Endothelial cell (in vitro differentiated cells): ENCODE results near the gene MEF2C. TPM values are rescaled to one million over a fixed set of nuclear protein-coding genes. Genes with fewer than 3 reads are reported as not detected.

ENCODE experiments used
- DNase-seq: peaks from one replicate; pipeline ENCODE4 v3.0.0; 2021; ENCODE audit warnings: low spot score
- H3K27ac Mint-ChIP-seq: one replicate; pipeline ENCODE4 v1.8.0; 2021; ENCODE audit warnings: mixed read lengths, inconsistent platforms; ENCODE audit not compliant: unreplicated experiment
- H3K27me3 Mint-ChIP-seq: one replicate; pipeline ENCODE4 v1.8.0; 2021; ENCODE audit warnings: mild to moderate bottlenecking, moderate library complexity, mixed read lengths, inconsistent platforms; ENCODE audit not compliant: unreplicated experiment
- H3K36me3 Mint-ChIP-seq: one replicate; pipeline ENCODE4 v1.8.0; 2021; ENCODE audit warnings: mild to moderate bottlenecking, low read depth, mixed read lengths, inconsistent platforms; ENCODE audit not compliant: unreplicated experiment
- H3K4me1 Mint-ChIP-seq: one replicate; pipeline ENCODE4 v1.8.0; 2021; ENCODE audit warnings: mild to moderate bottlenecking, mixed read lengths, inconsistent platforms; ENCODE audit not compliant: unreplicated experiment
- H3K4me3 Mint-ChIP-seq: one replicate; pipeline ENCODE4 v1.8.0; 2021; ENCODE audit warnings: mild to moderate bottlenecking, mixed read lengths, inconsistent platforms; ENCODE audit not compliant: unreplicated experiment
- H3K9me3 Mint-ChIP-seq: one replicate; pipeline ENCODE4 v1.8.0; 2021; ENCODE audit warnings: mixed read lengths, inconsistent platforms; ENCODE audit not compliant: unreplicated experiment
- total RNA-seq: library from RNA; stranded (reverse); fragmentation: NEBNext Ultra II Directional; extraction: Animal tissue kit (Norgen Biotek cat#: 25700); gene quantifications from one replicate; pipeline ENCODE4 v1.2.1, GENCODE V29; 2021; ENCODE audit not compliant: unreplicated experiment
- TF ChIP-seq, protein P1 (sequence below): fragments of 200-600 bp; sonication (generic); IDR thresholded peaks from one replicate; pipeline ENCODE4 v1.5.0; 2021; ENCODE audit warnings: antibody characterized with exemption; ENCODE audit not compliant: unreplicated experiment

The MEF2C gene
- total RNA-seq, 1 donor from 2014 or later, result 134 TPM

DNA sequence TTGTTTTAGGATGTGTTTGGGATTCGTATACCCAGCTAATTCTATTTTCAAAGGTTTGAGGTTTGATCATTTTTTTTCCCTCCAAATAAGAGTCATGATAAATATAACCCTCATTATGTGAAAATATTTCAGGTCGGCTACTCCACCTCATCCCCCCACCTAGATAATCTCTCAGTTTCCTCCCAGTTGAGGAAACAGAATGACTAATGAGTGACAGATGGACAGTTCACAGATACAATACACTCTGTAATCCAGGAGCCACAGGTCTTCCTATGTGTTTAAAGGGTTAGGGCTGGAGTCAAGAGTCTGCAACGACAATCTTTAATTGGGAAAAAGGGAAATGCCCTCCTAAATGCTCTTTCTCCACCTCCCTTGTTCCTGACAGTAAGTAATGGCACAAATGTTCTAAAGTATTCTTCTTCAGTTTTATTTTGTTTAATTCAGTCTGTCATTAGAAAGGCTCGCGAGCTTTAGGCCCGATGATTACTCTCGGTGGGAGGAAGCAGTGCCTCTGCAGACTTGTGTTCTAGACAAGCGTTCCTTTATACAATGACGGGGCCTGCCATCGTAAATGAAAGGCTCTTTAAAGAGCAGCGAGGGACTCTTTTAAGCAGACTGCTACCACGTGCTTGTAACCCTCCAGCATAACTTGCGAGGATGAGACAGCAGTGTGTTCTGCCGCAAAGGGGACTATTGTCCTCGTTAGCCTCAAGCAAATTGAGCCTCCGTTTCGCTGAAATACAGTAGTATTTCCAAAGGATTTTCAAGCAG lies 69.0 kb downstream of the MEF2C start:
- Mint-ChIP-seq H3K9me3 (no peaks in the 10 kb centered on the region), H3K36me3 (peaks cover 4% of the 10 kb centered on the region), H3K4me3 (peak overlapping the region; percentile 34), H3K27me3 (peaks cover 4% of the 10 kb centered on the region), H3K4me1 (peaks cover 70% of the 10 kb centered on the region), H3K27ac (peak overlapping the region; percentile 99)
- DNase-seq, result no peak
- TF ChIP-seq, protein P1, sequence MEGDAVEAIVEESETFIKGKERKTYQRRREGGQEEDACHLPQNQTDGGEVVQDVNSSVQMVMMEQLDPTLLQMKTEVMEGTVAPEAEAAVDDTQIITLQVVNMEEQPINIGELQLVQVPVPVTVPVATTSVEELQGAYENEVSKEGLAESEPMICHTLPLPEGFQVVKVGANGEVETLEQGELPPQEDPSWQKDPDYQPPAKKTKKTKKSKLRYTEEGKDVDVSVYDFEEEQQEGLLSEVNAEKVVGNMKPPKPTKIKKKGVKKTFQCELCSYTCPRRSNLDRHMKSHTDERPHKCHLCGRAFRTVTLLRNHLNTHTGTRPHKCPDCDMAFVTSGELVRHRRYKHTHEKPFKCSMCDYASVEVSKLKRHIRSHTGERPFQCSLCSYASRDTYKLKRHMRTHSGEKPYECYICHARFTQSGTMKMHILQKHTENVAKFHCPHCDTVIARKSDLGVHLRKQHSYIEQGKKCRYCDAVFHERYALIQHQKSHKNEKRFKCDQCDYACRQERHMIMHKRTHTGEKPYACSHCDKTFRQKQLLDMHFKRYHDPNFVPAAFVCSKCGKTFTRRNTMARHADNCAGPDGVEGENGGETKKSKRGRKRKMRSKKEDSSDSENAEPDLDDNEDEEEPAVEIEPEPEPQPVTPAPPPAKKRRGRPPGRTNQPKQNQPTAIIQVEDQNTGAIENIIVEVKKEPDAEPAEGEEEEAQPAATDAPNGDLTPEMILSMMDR, result no peak

DNA sequence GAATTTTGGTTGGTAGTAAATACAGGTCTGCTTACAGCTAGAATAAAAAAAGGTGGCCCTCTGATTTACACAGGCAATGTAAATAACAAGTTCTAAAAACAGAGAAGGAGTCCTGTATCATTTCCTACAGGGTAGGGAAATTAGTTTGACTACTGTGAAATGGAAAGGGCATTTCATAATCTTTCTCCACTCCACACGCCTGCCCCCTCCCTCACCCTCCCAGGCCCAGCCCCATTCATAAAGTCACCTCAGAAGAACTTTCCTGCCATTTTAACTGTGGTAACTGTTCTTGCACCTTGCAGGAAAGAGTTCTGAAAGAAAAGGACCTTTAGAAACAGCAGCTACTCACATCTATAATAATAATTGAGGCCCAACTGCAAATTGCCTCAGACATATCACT lies 69.7 kb downstream of the MEF2C start:
- peaks cover 63% of the 10 kb centered on the region for H3K4me1 Mint-ChIP-seq
- no peak for DNase-seq
- no peak overlapping the region for H3K4me3 Mint-ChIP-seq
- H3K27me3 Mint-ChIP-seq, result peaks cover 4% of the 10 kb centered on the region
- H3K27ac Mint-ChIP-seq, result peak overlapping the region; percentile 99
- TF ChIP-seq, protein P1, result no peak
- no peaks in the 10 kb centered on the region for H3K9me3 Mint-ChIP-seq
- peaks cover 4% of the 10 kb centered on the region for H3K36me3 Mint-ChIP-seq

DNA sequence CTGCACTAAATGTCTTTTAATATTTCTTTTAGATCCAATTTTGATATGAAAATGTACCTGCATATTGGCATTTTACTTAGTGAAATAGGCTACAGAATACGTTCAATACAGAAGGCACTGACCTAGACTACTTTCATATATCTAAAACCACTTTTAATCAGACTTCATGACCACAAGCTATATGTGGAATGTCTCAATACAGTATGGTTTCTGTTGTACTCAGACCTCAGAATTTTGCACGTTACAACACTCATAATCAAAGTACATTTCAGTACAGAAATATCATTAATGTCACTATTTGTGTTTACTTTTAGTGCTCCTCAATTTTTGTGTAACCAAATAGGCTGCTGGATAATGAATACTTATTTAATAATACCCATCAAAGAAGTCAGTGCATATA lies 74.8 kb downstream of the MEF2C start:
- peaks cover 44% of the 10 kb centered on the region for H3K4me1 Mint-ChIP-seq
- H3K4me3 Mint-ChIP-seq, result no peak overlapping the region
- TF ChIP-seq, protein P1, result no peak
- peaks cover 14% of the 10 kb centered on the region for H3K36me3 Mint-ChIP-seq
- peaks cover 1% of the 10 kb centered on the region for H3K27me3 Mint-ChIP-seq
- H3K27ac Mint-ChIP-seq, result no peak overlapping the region
- DNase-seq, result no peak
- H3K9me3 Mint-ChIP-seq, result no peaks in the 10 kb centered on the region

DNA sequence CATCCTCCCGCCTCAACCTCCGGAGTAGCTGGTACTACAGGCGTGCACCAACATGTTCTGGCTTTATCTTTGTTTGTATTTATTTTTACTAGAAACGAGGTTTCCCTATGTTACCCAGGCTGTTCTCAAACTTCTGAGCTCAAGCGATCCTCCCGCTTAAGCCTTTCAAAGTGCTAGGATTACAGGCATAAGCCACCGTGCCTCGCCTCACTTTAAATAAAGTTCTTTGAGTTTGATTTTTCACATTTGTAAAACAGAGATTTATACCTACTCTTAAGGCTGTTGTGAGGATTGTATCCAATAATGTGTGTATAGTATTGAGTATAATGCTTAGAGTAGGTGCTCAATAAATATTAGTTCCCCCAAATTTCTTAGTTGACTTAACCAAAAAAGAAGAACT lies 75.7 kb downstream of the MEF2C start:
- peaks cover 37% of the 10 kb centered on the region for H3K4me1 Mint-ChIP-seq
- TF ChIP-seq, protein P1, result no peak
- no peaks in the 10 kb centered on the region for H3K9me3 Mint-ChIP-seq
- H3K27ac Mint-ChIP-seq, result no peak overlapping the region
- DNase-seq, result no peak
- H3K4me3 Mint-ChIP-seq, result no peak overlapping the region
- H3K36me3 Mint-ChIP-seq, result peaks cover 22% of the 10 kb centered on the region
- H3K27me3 Mint-ChIP-seq, result no peaks in the 10 kb centered on the region

DNA sequence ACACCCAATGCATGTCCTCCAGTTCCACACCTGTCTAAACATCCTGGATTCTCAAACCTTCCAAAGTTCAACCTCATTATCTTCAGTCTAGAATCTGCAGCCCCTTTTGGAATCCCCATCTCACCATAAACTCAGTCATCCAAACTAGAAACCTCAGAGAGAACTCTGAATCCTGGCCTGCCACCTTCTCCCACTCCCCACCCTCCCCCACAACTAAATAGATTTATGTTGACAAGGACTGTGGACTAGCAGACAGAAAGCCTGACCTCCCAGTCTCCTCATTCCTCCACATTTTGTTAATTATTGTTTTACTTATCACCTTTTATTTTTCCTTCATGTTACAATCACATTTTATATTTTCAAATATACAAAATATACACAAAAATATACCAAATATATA lies 76.6 kb downstream of the MEF2C start:
- peaks cover 25% of the 10 kb centered on the region for H3K36me3 Mint-ChIP-seq
- H3K27me3 Mint-ChIP-seq, result no peaks in the 10 kb centered on the region
- no peaks in the 10 kb centered on the region for H3K9me3 Mint-ChIP-seq
- no peak for DNase-seq
- peaks cover 34% of the 10 kb centered on the region for H3K4me1 Mint-ChIP-seq
- TF ChIP-seq, protein P1, result no peak
- H3K27ac Mint-ChIP-seq, result peak overlapping the region; percentile 70
- no peak overlapping the region for H3K4me3 Mint-ChIP-seq
